ENCODE measurements around the gene ITPR2.
"Not testable (repeated sequence)": the region's sequence is repeated elsewhere in the genome, so short reads cannot be mapped to it uniquely, and the experiment has no call there.

The ITPR2 gene

GRCh38 chr12:26469421-26470180 lies 363.4 kb downstream of the ITPR2 start:
- DNase-seq (ENCODE audit: low read depth in 1 of 2, low spot score in 1 of 2) = no peak

- DNase-seq (ENCODE audit: low read depth in 1 of 2, low spot score in 1 of 2) = no peak
These were observed 365.6 kb downstream of the ITPR2 start for GRCh38 chr12:26467351-26467750.

GRCh38 chr12:26466726-26467125 lies 366.3 kb downstream of the ITPR2 start:
- no peak for DNase-seq (ENCODE audit: low read depth in 1 of 2, low spot score in 1 of 2)

GRCh38 chr12:26465419-26466097 lies 367.4 kb downstream of the ITPR2 start:
- no peak for DNase-seq (ENCODE audit: low read depth in 1 of 2, low spot score in 1 of 2)

GRCh38 chr12:26461776-26462175 lies 371.2 kb downstream of the ITPR2 start:
- no peak for DNase-seq (ENCODE audit: low read depth in 1 of 2, low spot score in 1 of 2)

GRCh38 chr12:26460361-26460760 lies 372.6 kb downstream of the ITPR2 start:
- no peak for DNase-seq (ENCODE audit: low read depth in 1 of 2, low spot score in 1 of 2)

GRCh38 chr12:26455936-26456574 lies 376.9 kb downstream of the ITPR2 start:
- no peak for DNase-seq (ENCODE audit: low read depth in 1 of 2, low spot score in 1 of 2)

- DNase-seq (ENCODE audit: low read depth in 1 of 2, low spot score in 1 of 2) = no peak
These were observed 379.7 kb downstream of the ITPR2 start for GRCh38 chr12:26453246-26453645.

- DNase-seq (ENCODE audit: low read depth in 1 of 2, low spot score in 1 of 2) = no peak
These were observed 380.5 kb downstream of the ITPR2 start for GRCh38 chr12:26452511-26452910.

- no peak for DNase-seq (ENCODE audit: low read depth in 1 of 2, low spot score in 1 of 2)
These were observed 381.2 kb downstream of the ITPR2 start for GRCh38 chr12:26451763-26452162.

- no peak for DNase-seq (ENCODE audit: low read depth in 1 of 2, low spot score in 1 of 2)
These were observed 387.1 kb downstream of the ITPR2 start for GRCh38 chr12:26445909-26446308.

- DNase-seq (ENCODE audit: low read depth in 1 of 2, low spot score in 1 of 2) = no peak
These were observed 389.7 kb downstream of the ITPR2 start for GRCh38 chr12:26443309-26443708.

GRCh38 chr12:26441434-26441833 lies 391.6 kb downstream of the ITPR2 start:
- no peak for DNase-seq (ENCODE audit: low read depth in 1 of 2, low spot score in 1 of 2)

- no peak for DNase-seq (ENCODE audit: low read depth in 1 of 2, low spot score in 1 of 2)
These were observed 398.0 kb downstream of the ITPR2 start for GRCh38 chr12:26435069-26435404.

GRCh38 chr12:26434299-26435068 lies 398.5 kb downstream of the ITPR2 start:
- no peak for DNase-seq (ENCODE audit: low read depth in 1 of 2, low spot score in 1 of 2)

GRCh38 chr12:26433701-26434100 lies 399.3 kb downstream of the ITPR2 start:
- DNase-seq (ENCODE audit: low read depth in 1 of 2, low spot score in 1 of 2) = not testable (repeated sequence)

- DNase-seq (ENCODE audit: low read depth in 1 of 2, low spot score in 1 of 2) = no peak
These were observed 401.8 kb downstream of the ITPR2 start for GRCh38 chr12:26431211-26431610.

- not testable (repeated sequence) for DNase-seq (ENCODE audit: low read depth in 1 of 2, low spot score in 1 of 2)
These were observed 402.4 kb downstream of the ITPR2 start for GRCh38 chr12:26430596-26430995.

- no peak for DNase-seq (ENCODE audit: low read depth in 1 of 2, low spot score in 1 of 2)
These were observed 403.8 kb downstream of the ITPR2 start for GRCh38 chr12:26429070-26429691.

- DNase-seq (ENCODE audit: low read depth in 1 of 2, low spot score in 1 of 2) = no peak
These were observed 404.6 kb downstream of the ITPR2 start for GRCh38 chr12:26428420-26428819.

GRCh38 chr12:26426652-26427051 lies 406.3 kb downstream of the ITPR2 start:
- DNase-seq (ENCODE audit: low read depth in 1 of 2, low spot score in 1 of 2) = no peak

Measured in activated T-helper 1 cell treated with anti-CD3 and anti-CD28 coated beads, Interleukin-2, amount 50 U/mL, for 16 hours (primary cell).